Colonic mucosa (tissue), 4 donors: ENCODE data around the gene LGR5. TPM values are rescaled to one million over a fixed set of nuclear protein-coding genes. Genes with fewer than 3 reads are reported as not detected.
A peak's percentile ranks its signal among the peaks of the same experiment; 100 is the strongest.

Experiments
- DNase-seq: peaks from one replicate; pipeline ENCODE4 v3.0.0-alpha.2; 2020
- H3K27ac ChIP-seq: fragments of 200-600 bp; one replicate; pipeline ENCODE4 v1.8.0; 2021
- H3K27me3 ChIP-seq: fragments of 200-600 bp; one replicate; pipeline ENCODE4 v1.8.0; 2021
- H3K36me3 ChIP-seq: fragments of 200-600 bp; one replicate; pipeline ENCODE4 v1.8.0; 2021
- H3K4me1 ChIP-seq: fragments of 200-600 bp; one replicate; pipeline ENCODE4 v1.8.0; 2021; ENCODE audit warnings: mild to moderate bottlenecking
- H3K4me3 ChIP-seq: fragments of 200-600 bp; one replicate; pipeline ENCODE4 v1.8.0; 2021
- H3K9ac ChIP-seq, 2 donors: one replicate each; pipeline ENCODE4 v1.7.0; 2013; ENCODE audit warnings: control low read depth in 2 of 2, low read depth in 2 of 2, low read length in 2 of 2
- H3K9me3 ChIP-seq: fragments of 200-600 bp; one replicate; pipeline ENCODE4 v1.8.0; 2021
- CTCF ChIP-seq: fragments of 200-600 bp; IDR thresholded peaks from one replicate; pipeline ENCODE4 v1.8.0; 2022; ENCODE audit warnings: antibody characterized with exemption, mild to moderate bottlenecking
- intact Hi-C: fragments of 100-400 bp; cut with DNase I; formaldehyde crosslinking; loops from one replicate; pipeline ENCODE4 v1.14.1; 2022
- total RNA-seq, 2 donors: library from RNA; stranded (reverse); fragmentation: NEBNext Ultra II Directional in 1 of 2; extraction: Animal tissue kit (Norgen Biotek cat#: 25700) in 1 of 2; gene quantifications; one replicate each; pipeline ENCODE4 v1.2.1, GENCODE V29; 2021
- donor health status: healthy.
- donor health status: DM: no; HTN: no; CAD: no.
- donor health status: DM: no; HTN: no; CAD: no.

LGR5 gene, protein sequence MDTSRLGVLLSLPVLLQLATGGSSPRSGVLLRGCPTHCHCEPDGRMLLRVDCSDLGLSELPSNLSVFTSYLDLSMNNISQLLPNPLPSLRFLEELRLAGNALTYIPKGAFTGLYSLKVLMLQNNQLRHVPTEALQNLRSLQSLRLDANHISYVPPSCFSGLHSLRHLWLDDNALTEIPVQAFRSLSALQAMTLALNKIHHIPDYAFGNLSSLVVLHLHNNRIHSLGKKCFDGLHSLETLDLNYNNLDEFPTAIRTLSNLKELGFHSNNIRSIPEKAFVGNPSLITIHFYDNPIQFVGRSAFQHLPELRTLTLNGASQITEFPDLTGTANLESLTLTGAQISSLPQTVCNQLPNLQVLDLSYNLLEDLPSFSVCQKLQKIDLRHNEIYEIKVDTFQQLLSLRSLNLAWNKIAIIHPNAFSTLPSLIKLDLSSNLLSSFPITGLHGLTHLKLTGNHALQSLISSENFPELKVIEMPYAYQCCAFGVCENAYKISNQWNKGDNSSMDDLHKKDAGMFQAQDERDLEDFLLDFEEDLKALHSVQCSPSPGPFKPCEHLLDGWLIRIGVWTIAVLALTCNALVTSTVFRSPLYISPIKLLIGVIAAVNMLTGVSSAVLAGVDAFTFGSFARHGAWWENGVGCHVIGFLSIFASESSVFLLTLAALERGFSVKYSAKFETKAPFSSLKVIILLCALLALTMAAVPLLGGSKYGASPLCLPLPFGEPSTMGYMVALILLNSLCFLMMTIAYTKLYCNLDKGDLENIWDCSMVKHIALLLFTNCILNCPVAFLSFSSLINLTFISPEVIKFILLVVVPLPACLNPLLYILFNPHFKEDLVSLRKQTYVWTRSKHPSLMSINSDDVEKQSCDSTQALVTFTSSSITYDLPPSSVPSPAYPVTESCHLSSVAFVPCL
- total RNA-seq: 1 to 10 TPM; 4.5 to 5.0 TPM

GRCh38 chr12:71439613-71440344 is at the start of gene LGR5:
LGR5 (plus strand) TSS chr12:71439798; CDS start chr12:71440081, 283 bp downstream.
- Histone ChIP-seq H3K4me3 (peak within 1 kb of the TSS; percentile 37), H3K27ac (no peak within 1 kb of the TSS), H3K9ac (peak within 1 kb of the TSS; percentile 46 to 60), H3K36me3 (no peaks in the 10 kb centered on the region), H3K9me3 (no peaks in the 10 kb centered on the region), H3K4me1 (peaks cover 7% of the 10 kb centered on the region), H3K27me3 (no peaks in the 10 kb centered on the region)
- no peak for TF ChIP-seq CTCF
- intact Hi-C loops: no loop called here
- DNase-seq: peak; percentile 41

GRCh38 chr12:71392521-71393145 is 47.0 kb upstream of the LGR5 start:
- intact Hi-C loops: no loop called here
- peak; percentile 71 for TF ChIP-seq CTCF
- no peak overlapping the region for H3K9ac ChIP-seq
- H3K4me1 ChIP-seq: no peaks in the 10 kb centered on the region
- no peaks in the 10 kb centered on the region for H3K36me3 ChIP-seq
- H3K9me3 ChIP-seq: no peaks in the 10 kb centered on the region
- no peak for DNase-seq
- no peaks in the 10 kb centered on the region for H3K27me3 ChIP-seq
- no peak overlapping the region for H3K27ac ChIP-seq
- H3K4me3 ChIP-seq: no peak overlapping the region

- no peaks in the 10 kb centered on the region for H3K36me3 ChIP-seq
- no peak for DNase-seq
- intact Hi-C loops: no loop called here
Observed at GRCh38 chr12:71393625-71394024, 46.0 kb upstream of the LGR5 start.

DNA sequence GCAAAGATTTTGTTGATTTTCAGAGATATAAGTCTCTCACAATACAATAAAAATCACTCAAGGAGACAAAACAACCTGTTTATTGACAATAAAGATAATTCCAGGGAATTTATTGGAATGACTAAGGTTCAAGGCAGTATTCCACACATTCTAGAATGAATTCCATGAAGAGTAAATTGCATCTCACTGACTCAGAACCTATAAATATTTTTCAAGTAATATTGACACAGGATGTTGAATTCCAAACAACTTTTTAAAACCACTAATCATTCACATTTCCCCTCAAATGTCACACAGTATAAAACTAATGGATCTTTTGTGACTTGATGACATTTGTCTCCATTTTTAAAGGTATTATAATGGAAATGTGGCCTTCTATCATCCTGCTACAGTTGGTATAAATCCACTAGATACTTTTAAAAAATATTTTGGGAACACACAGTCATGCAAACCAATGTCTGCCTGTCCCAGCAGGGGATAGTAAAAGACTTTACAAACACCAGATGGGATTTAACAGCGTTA is 42.1 kb upstream of the LGR5 start:
- H3K9me3 ChIP-seq: no peaks in the 10 kb centered on the region
- H3K27me3 ChIP-seq: no peaks in the 10 kb centered on the region
- H3K4me1 ChIP-seq: no peaks in the 10 kb centered on the region
- DNase-seq: no peak
- H3K4me3 ChIP-seq: no peak overlapping the region
- no peak overlapping the region for H3K9ac ChIP-seq
- TF ChIP-seq CTCF: no peak
- H3K27ac ChIP-seq: no peak overlapping the region
- intact Hi-C loops: no loop called here
- H3K36me3 ChIP-seq: no peaks in the 10 kb centered on the region

More at GRCh38 chr12:71393625-71394024, 46.0 kb upstream of the LGR5 start:
- no peak overlapping the region for H3K4me3 ChIP-seq
- no peak overlapping the region for H3K9ac ChIP-seq
- no peaks in the 10 kb centered on the region for H3K9me3 ChIP-seq
- no peaks in the 10 kb centered on the region for H3K4me1 ChIP-seq
- no peaks in the 10 kb centered on the region for H3K27me3 ChIP-seq
- H3K27ac ChIP-seq: no peak overlapping the region
- no peak for TF ChIP-seq CTCF
